Measurements from ENCODE around the gene WDFY1. TPM values are rescaled to one million over a fixed set of nuclear protein-coding genes. Genes with fewer than 3 reads are reported as not detected.
"Not testable (repeated sequence)": the region's sequence is repeated elsewhere in the genome, so short reads cannot be mapped to it uniquely, and the experiment has no call there.

The WDFY1 gene
- total RNA-seq, 1 donor from 2014 or later = 99.7 TPM

DNA sequence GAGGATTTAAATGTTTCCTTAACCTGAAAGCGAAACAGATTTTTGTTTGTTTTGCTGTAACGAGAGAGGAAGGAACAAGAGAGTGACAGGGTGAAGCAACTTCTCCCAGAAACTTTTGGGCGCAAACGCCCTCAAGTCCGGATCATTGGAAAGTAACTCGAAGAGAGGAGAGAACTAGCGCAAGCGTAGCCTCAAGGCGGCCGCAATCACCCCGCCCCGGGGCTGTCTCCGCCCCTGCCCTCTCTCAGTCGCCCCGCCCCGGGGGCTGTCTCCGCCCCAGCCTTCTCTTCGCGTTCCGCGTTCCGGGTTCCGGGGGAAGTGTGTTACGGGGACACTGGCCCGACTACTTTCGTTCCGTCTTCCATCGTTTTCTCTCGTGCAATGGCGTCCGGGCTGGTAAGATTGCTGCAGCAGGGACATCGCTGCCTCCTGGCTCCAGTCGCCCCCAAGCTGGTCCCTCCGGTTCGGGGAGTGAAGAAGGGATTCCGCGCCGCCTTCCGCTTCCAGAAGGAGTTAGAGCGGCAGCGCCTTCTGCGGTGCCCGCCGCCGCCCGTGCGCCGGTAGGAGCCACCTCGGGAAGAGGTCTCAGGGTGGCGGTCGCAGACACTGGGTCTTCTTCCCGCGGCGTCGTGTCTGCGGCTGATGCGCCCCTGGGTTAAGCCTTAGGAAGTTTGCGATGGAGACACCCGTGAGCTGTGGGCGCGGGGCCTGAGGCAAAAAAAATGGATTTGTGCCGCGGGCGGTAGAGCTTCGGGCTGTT lies 12.1 kb upstream of the WDFY1 start, which contains the start of gene MRPL44:
TSS of gene MRPL44 (plus strand) at position 372 of the 760 bp plus-strand sequence. CDS start at position 382, 10 bp downstream.
- DNase-seq (ENCODE audit: low spot score) = peak; percentile 98

DNA sequence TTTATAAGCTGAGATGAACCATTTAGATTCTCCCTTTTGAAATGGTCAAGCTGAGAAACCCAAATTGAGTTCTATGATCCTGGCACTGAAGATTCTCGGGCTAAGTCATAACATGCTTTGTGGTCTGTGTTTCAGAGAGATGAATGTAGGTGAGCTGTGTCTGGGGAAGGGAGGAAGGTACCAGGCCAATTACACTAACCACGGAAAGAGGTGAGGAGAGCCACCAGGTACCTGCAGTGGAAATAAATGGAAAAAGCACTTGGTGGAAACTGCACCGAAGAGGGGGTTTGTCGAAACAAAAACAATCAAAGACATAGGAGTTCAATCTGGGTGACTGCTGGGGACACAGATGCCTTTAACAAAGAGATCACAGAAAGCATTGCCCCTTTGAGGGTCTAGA lies 11.2 kb upstream of the WDFY1 start:
- no peak for DNase-seq (ENCODE audit: low spot score)

DNA sequence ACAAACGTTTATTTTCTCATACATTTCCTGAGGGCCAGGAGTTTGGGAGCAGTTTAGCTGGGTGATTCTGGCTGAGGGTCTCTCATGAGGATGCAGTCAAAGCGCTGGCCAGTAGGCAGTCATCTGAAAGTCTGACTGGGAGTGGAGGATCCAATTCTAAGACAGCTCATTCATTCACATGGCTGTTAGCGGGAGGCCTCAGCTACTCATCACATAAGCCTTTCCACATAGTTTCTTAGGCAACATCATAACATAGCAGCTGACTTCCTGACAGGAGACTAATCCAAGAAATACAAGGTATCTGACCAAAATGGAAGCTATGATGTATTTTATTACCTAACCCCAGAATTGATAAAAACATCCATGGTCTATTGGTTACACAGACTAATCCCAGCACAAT lies 9.3 kb upstream of the WDFY1 start:
- peak; percentile 42 for DNase-seq (ENCODE audit: low spot score)

DNA sequence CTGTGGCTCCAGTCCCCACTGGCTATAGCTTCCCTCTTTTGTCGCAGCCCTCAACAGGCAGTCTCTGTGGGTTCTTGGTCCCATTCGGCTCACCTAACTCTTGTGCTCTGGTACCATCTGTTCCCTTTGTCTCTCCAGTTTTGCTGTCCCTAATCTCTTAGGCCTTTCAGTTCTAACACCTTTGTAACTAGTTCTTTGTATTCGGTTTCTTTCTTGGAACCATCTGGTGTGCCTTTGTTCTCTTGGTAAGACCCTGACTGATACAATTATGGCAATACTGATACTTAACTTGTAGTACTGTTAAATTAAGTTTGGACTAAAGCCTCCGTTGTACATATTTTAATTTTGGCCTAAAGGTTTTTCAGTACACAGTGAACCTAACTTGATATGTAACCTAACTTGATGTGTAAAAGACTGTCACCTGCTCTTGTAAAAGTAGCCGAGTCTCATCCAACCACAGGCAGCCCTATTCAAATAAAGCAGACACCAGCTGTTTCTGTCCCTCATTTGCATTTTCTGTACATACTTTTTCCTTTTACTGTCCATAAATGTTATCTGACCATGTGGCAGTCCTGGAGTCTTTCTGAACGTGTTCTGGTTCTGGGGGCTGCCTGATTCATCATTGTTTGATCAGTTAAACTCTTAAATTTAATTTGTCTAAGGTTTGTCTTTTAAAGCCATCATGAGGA lies 7.3 kb upstream of the WDFY1 start:
- no peak for DNase-seq (ENCODE audit: low spot score)

DNA sequence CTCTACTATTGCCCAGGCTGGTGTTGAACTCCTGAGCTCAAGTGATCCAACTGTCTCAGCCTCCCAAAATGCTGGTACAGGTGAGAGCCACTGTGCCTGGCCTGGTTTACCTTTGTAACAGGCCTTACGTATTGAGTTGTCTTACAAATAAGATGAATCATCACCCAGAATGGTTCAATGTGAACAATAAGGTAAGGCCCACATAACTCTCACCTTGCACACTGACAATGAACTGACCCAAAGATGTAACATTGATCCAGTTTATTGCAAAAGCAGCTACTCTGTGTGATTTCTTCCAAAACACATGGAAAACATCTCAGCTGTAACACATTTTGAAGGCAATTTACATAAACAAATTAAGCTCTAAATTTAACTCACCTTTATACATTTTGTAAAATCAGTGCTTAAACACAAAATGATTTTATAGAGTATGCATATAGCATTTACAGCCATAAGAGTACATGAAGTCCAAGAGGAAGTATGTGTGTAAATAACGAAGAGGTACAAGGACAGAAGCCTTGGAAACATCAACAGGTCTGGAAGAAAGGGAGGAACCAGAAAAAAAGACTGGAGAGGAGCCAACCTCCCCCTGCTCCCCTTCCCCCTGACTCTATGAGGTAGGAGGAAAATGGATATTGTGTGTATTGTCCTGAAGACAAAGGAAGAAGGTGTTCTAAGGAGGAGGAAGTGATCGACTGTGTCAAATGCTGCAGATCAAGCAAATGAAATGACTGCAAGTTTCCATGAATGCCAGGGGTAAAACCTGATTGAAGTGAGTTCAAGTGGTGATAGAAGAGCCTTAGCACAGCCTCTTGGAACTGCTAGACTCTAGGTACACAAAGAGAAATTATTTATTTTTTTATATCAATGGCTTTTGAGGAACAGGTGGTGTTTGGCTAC lies 5.6 kb upstream of the WDFY1 start:
- DNase-seq (ENCODE audit: low spot score) = no peak

DNA sequence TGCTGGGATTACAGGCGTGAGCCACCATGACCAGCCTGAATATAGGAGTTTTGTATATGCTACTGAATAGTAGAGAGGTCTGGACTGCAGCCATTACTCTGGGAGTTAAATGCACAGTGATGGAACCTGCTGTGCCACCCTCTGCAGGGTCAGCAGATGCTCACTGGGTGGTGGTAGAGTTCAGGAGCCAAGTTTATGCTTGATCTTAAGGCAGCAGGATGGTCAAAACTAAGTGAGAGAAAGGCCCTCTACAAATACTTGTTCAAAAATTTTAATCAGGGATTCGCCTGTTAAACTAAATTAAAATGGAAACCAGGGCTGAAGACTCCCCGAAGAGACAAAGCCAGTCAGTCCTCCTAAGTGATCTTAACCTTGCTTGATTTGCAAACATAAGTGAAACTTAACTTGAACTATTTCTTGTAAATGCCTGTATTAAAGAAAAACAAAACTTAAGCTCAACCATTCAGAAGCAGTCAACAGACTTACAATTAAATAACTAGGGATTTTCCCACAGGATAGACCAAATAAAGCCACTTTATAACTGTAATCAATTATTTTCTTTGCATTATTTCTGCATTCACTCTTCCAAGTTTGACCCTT lies 4.2 kb upstream of the WDFY1 start:
- no peak for DNase-seq (ENCODE audit: low spot score)

DNA sequence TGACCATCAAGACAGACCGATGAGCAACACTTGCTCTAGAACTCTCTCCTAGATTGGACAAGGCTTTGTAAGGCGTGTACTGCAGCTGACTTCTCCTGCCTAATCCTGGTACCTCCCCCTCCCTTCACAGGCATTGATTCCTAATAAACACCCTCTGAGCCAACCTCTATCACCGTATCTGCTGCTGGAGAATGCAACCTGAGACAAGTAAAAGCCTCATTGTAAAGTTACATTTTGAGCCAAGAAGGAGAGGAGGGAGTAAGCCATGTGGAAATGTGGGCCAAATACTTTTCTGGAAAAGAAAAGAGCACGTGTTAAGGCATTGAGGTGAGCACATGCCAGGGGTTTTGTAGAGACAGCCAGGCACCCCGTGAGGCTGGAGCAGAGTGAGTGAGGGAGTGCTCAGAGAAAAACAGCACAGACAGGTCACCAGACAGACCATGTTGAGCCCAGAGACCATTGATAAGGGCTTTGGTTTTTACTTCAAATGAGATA lies 2.6 kb upstream of the WDFY1 start:
- DNase-seq (ENCODE audit: low spot score) = no peak

DNA sequence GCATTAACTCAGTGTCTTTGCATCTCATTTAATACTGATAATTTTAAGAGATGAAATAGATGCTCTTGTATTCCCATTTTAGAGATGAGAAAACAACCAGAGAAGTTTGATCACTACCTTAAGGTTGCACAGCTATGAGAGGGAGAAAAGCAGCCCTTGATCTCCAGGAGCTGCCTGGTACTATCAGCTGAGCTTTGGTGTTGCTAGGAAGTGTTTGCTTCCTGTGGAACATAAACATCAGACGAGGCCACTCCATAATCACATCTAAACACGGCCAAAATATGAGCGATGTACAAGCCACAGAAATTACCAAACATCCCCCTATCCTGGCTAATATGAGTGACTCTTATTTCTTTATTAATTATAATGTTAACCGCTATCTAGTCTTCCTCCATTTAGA lies 620 bp upstream of the WDFY1 start:
- no peak for DNase-seq (ENCODE audit: low spot score)

DNA sequence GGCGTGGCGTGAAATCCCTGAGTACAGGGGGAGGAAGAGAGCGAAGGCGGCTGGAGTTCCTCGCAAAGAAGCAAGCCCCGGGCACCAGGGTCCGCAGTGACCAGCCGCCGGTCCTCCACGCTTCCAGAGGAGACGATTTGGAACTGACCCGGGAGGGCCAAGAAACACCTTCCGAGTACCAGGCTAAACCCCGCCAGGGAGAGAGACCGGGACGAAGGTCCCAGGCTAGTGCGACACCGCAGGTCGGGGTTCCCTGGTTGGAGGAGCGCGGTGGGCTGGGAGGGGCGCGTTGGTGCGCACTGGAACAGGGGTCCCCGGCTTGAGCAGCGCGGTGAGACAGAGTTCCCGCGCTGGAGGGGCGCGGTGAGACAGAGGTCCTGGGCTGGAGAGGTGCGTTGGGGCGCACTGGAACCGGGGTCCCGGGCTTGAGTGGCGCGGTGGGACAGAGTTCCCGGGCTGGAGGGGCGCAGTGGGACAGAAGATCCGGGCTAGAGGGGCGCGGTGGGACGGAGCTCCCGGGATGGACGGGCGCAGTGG lies 901 bp downstream of the WDFY1 start:
- DNase-seq (ENCODE audit: low spot score) = no peak

DNA sequence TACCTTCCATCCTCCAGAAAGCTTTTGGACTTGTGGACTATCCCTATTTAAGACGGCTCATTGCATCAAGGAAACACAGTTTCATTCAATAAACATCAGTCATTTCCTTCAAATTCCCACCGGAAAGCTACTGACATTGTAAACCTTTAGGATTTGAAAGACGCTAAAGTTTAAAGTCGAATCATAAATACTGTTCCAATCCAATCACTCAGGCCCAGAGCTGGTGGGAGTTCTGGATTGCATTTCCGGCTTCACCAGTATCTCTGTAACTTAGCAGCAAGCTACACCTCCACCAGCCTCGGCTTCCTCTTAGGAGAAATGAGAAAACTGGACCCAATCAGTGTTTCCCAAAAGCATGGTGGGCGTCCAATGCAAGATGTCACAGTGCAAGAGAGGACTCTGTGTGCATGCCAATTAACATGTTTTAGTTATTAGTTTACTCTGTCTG lies 1.6 kb downstream of the WDFY1 start:
- DNase-seq (ENCODE audit: low spot score) = no peak

DNA sequence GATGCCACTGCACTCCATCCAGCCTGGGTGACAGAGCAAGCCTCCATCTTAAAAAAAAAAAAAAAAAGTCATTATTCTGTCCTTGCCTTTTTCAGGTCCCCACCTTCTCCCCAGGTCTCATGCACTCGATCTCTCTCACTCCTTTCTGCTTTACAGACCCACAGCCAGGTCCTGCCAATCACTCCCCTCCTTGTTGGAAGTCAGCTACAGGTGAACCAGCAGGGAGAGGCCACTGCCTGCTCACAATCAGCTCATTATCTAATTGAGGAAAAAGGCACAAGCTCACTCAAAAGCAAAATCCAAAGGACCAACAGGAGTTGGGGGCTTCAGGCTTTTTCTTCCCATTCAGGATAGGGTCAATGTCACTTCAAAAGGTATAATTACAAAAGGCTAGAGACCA lies 2.0 kb downstream of the WDFY1 start:
- DNase-seq (ENCODE audit: low spot score) = no peak

DNA sequence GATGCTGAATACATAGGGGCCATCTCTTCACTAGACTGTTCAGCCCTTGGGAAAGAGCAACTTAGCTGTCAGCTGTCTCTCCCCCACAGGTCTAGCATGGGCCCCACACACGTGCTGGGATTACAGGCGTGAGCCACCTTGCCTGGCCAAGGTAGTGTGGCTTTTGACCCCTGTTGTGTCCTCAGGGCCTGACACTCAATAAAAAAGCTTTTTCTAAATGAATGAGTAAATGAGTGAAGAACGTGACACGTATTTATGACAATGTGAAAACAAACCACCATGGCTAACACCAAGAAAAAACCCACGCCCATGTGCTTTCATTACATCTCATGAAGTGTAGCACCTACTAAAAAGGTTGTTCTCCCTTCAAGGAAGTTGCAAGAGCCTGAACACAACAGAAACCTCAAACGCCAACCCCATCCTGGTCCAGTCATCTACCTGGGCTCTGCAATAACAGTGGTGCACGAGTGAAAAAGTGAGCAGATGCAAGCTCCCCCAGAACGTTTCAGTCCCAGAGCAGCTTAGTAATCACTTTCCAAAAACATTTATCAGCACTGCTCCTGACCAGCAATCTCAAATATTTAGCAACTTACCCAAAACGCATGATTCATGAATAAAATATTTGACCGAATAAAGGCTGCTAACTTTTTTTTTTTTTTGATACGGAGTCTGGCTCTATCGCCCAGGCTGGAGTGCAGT lies 3.4 kb downstream of the WDFY1 start:
- DNase-seq (ENCODE audit: low spot score) = no peak

DNA sequence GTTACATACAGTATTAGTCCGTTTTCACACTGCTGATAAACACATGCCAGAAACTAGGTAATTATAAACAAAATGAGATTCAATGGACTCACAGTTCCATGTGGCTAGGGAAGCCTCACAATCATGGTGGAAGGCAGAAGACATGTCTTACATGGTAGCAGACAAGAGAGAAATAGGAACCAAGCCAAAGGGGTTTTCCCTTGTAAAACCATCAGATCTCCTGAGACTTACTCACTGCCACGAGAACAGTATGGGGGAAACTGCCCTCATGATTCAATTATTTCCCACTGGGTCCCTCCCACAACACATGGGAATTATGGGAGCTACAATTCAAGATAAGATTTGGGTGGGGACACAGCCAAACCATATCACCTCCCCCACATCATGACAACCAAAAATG lies 5.7 kb downstream of the WDFY1 start:
- not testable (repeated sequence) for DNase-seq (ENCODE audit: low spot score)

DNA sequence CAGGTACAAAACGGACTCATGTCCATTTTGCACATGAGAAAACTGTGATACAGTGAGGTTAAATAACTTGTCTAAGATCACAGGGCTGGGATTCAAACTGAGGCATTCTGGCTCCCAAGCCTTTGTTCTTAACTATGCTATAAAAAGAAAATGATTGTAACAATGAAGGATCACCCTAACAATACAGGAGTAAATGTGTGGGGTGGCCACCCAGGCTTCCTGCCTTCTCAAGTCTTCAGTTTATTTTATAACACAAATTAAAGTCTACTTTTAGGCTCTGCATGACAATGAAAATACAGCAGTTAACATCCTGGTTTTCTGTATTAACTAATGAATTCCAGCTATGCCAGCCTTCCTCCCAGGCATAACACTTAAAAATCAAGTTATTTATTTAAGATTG lies 7.6 kb downstream of the WDFY1 start:
- DNase-seq (ENCODE audit: low spot score) = no peak

DNA sequence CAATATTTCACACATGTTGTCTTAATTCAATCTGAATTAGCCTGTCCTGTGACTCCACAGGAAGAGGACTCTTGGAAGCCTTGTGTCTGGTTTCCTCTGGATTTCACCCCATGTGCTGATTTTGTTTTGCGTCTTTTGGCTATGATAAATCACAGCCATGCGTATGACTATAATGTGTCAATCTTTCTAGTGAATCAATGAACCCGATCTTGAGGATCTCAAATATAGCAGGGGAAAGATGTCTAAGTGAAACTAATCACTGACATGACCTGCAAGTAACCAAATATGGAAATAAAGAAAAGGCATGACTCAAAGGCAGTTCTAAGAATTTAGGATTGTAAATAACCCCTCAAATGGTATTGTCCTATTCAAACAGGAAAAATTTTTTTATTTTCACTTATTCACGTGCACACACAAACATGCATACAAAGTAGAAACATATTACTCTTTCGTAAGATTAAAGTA lies 8.2 kb downstream of the WDFY1 start:
- DNase-seq (ENCODE audit: low spot score) = no peak

DNA sequence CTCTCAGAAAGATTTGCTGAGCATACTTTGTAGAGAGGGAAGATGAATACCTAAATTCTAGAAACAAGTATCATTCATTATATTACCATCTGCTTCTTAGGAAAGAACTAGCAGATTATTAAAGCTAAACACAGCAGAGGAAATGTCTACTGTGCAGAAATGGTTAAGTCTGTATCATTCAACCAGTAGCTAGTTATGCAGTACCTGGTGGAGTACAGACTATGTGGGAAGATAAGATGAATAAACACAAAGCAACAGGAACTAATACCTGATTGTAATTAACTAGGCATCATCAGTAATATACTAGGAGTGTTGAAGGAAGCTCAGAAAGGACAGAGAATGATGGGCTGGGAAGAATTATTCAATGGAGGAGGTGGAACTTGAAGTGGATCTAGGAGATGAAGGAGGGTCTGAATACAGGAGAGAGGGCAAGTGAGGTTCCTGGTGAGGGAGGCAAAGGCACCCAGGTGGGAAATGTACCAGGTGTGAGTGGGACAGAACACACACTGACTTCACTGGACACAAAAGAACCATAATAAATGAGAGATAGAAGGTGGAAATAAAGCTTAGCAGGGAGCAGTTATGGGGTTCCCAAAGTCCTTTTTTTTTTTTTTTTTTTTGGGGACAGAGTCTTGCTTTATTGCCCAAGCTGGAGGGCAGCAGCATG lies 9.5 kb downstream of the WDFY1 start:
- DNase-seq (ENCODE audit: low spot score) = no peak

DNA sequence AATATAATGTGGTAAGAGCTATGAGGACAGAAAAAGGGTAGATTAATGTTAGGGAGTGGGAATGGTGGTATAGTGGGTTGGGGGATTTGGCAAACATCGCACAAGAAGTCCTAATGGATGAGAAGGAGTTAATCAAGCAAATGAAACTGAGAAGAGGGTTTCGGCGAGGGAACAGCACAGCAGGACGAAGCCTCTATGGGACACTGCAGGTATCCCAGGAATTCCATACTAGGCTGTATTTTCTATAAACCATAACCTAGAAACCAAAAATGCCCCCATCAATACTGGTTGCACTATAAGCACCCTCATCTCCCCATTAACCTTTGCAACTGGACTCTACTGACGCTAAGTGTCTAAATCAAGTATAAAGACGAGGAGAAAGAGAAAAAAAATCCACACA lies 10.3 kb downstream of the WDFY1 start:
- no peak for DNase-seq (ENCODE audit: low spot score)

DNA sequence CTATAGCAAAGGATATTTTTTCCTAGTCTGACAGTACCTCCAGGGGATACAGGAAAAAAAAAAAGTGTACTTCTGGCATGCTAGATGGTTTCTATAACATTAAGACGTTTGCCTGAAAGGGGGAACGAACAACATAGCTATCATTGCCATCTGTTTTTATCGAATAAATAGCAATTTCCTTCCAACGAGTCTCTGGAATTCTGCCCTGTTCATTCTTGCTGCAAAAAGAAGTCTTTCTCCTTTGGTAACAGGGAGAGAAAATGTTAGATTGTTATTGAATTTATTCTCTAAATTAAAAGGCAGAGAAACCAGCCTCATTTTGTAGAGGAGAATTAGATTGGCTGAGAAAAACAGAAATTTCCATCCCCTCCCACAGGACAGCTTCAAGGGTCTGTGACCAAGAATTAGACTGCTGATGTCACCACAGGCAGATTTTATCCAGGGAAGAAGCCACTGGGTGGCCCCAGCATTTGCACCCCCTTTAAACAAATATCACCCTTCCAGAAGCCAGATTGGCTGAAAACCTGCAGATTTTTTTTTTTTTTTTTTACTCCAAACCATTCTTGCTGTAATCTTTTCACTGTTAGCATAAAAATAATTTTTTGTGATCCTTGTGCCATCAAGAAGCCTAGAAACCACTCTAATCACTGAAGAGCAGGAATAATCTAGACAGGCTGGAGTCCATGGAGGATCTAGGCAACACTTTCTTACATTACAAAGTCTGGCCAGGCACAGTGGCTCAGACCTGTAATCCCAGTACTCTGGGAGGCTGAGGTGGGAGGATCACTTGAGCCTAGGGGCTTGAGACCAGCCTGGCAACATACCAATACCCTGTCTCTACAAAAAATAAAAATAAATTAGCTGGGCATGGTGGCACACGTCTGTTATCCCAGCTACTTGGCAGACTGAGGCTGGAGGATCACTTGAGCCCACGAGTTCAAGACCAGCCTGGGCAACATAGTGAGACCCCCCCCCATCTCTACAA lies 12.0 kb downstream of the WDFY1 start:
- no peak for DNase-seq (ENCODE audit: low spot score)

All from umbilical cord (tissue), 2 donors.